HCEC 1CT (cell line): ENCODE results near the gene ARMC9.
"Not testable (repeated sequence)": the region's sequence is repeated elsewhere in the genome, so short reads cannot be mapped to it uniquely, and the experiment has no call there.

Experiments
- DNase-seq: peaks from one replicate; pipeline ENCODE4 v3.0.0-alpha.2; 2017

Gene ARMC9, protein sequence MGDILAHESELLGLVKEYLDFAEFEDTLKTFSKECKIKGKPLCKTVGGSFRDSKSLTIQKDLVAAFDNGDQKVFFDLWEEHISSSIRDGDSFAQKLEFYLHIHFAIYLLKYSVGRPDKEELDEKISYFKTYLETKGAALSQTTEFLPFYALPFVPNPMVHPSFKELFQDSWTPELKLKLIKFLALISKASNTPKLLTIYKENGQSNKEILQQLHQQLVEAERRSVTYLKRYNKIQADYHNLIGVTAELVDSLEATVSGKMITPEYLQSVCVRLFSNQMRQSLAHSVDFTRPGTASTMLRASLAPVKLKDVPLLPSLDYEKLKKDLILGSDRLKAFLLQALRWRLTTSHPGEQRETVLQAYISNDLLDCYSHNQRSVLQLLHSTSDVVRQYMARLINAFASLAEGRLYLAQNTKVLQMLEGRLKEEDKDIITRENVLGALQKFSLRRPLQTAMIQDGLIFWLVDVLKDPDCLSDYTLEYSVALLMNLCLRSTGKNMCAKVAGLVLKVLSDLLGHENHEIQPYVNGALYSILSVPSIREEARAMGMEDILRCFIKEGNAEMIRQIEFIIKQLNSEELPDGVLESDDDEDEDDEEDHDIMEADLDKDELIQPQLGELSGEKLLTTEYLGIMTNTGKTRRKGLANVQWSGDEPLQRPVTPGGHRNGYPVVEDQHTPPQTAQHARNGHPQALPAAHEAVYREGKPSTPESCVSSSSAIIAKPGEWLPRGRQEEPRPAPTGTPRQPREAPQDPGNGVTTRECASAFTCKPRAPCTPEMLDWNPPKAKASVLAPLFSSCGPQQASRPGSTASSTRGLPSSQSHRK

DNA sequence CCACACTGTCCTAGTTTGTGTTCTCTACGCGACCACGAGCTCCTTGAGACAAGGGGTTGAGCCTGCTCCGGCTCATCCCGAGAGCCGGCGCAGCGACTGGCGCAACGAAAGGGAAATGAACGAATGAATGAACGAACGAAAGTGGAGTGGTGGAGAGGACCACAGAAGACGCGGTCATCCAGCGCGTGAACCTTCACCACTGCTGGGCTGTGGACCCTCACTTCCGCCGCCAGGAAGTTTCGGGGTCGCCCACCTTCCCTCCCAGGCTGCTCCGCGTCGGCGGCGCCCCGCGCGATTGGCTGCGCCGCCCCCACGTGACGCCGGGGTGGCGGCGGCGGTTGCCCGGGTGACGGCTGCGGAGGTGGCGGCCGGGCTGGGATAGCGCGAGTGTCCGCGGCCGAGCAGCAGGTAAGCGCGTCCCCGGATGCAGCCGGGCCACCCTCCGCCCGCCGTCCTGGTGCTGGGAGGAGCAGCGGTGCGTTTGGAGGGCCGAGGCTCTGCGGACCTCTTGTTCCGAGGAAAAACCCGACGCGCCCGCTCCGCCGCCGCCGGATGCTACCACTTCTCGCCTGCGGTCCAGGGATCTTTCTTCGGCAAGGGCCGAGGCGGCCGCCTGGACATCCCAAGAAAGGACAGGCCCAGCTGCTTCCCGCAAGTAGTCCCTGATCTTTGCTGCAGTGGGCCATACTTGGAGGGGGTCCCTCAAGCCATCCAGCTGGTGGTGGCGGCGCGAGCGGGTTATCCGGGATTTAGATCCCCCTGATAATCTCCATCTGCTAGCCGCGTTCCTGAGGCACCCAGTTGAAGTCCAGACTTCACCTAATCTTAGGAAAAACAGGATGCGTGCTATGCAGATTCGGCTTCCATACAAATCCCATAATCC lies at the start of gene ARMC9:
Gene ARMC9 (plus strand): TSS at position 341 of the 883 bp plus-strand sequence. CDS start 7,608 bp downstream, outside the sequence.
- peak; percentile 59 for DNase-seq

- no peak for DNase-seq
Measured at GRCh38 chr2:231152800-231153557, 45.5 kb upstream of the ARMC9 start.

GRCh38 chr2:231159306-231159705 lies 39.1 kb upstream of the ARMC9 start:
- peak; percentile 46 for DNase-seq

- DNase-seq = no peak
Measured at GRCh38 chr2:231160701-231161100, 37.7 kb upstream of the ARMC9 start.

GRCh38 chr2:231161252-231161839 lies 37.1 kb upstream of the ARMC9 start:
- DNase-seq = peak; percentile 15

- peak; percentile 100 for DNase-seq
Measured at GRCh38 chr2:231161877-231162329, 36.5 kb upstream of the ARMC9 start.

GRCh38 chr2:231163011-231163410 lies 35.4 kb upstream of the ARMC9 start:
- peak; percentile 33 for DNase-seq

- no peak for DNase-seq
Measured at GRCh38 chr2:231163414-231164095, 34.9 kb upstream of the ARMC9 start.

- DNase-seq = no peak
Measured at GRCh38 chr2:231167745-231168459, 30.5 kb upstream of the ARMC9 start.

- DNase-seq = no peak
Measured at GRCh38 chr2:231168460-231169139, 29.8 kb upstream of the ARMC9 start.

GRCh38 chr2:231169488-231169887 lies 28.9 kb upstream of the ARMC9 start:
- no peak for DNase-seq

- DNase-seq = no peak
Measured at GRCh38 chr2:231170055-231170454, 28.4 kb upstream of the ARMC9 start.

GRCh38 chr2:231172025-231172424 lies 26.4 kb upstream of the ARMC9 start:
- no peak for DNase-seq

DNA sequence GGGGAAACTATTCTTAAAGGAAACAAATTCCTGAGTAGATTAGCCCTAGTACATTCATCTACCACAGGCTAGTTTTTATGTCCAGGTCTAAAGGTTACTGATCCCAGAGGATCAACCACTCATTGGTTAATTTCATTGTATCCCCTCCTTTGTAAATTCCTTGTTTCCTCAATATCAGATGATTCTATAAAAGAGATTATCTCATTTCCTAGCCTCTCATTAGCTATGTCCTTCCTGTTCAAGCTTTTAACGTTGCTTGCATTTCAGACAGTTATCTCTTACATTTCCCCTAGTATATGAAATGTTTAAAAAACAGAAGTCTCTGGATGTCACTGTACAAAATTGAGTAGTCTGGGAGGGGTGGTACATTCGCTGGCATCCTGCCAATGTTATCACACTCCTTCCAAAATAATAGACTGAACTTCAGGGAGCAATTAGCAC lies 24.2 kb upstream of the ARMC9 start:
- DNase-seq = no peak

GRCh38 chr2:231176066-231176465 lies 22.4 kb upstream of the ARMC9 start:
- no peak for DNase-seq

- DNase-seq = no peak
Measured at GRCh38 chr2:231177156-231178025, 21.0 kb upstream of the ARMC9 start.

- DNase-seq = not testable (repeated sequence)
Measured at GRCh38 chr2:231178805-231179204, 19.6 kb upstream of the ARMC9 start.

GRCh38 chr2:231181860-231182512 lies 16.4 kb upstream of the ARMC9 start:
- no peak for DNase-seq
